Activated T-cell treated with anti-CD3 and anti-CD28 coated beads, Interleukin-2, amount 50 U/mL, for 72 hours (primary cell): ENCODE measurements around the gene UBTD2. TPM values are rescaled to one million over a fixed set of nuclear protein-coding genes. Genes with fewer than 3 reads are reported as not detected.

Experiments
- ATAC-seq, 2 donors: fragments of 150-1000 bp; cut with Tn5 transposase; replicated peaks in 1 of 2; 2 replicates each; pipeline ENCODE4 v1.10.0; 2021; ENCODE audit warnings: moderate library complexity in 2 of 2, mild to moderate bottlenecking in 1 of 2
- DNase-seq, 2 donors: peaks; one replicate each; pipeline ENCODE4 v3.0.0; 2021 to 2022; ENCODE audit warnings: mixed read lengths in 1 of 2
- H3K27ac Mint-ChIP-seq: one replicate; pipeline ENCODE4 v1.8.0; 2022; ENCODE audit warnings: mild to moderate bottlenecking, moderate library complexity, mixed read lengths
- H3K27me3 Mint-ChIP-seq: one replicate; pipeline ENCODE4 v1.8.0; 2022; ENCODE audit warnings: low read depth, mixed read lengths
- H3K36me3 Mint-ChIP-seq, 2 donors: one replicate each; pipeline ENCODE4 v1.8.0; 2022; ENCODE audit warnings: mixed read lengths in 2 of 2, mild to moderate bottlenecking in 1 of 2; ENCODE audit not compliant: insufficient read depth in 2 of 2
- H3K4me1 Mint-ChIP-seq: one replicate; pipeline ENCODE4 v1.8.0; 2022; ENCODE audit warnings: low read depth, mixed read lengths
- H3K4me3 Mint-ChIP-seq, 2 donors: one replicate each; pipeline ENCODE4 v1.8.0; 2022; ENCODE audit warnings: mild to moderate bottlenecking in 2 of 2, mixed read lengths in 2 of 2, moderate library complexity in 2 of 2
- H3K9me3 Mint-ChIP-seq, 2 donors: one replicate each; pipeline ENCODE4 v1.8.0; 2022; ENCODE audit warnings: mixed read lengths in 2 of 2
- total RNA-seq, 2 donors: library from RNA; stranded (reverse); gene quantifications; one replicate each; pipeline ENCODE4 v1.2.3, GENCODE V29; 2022

UBTD2 gene
- total RNA-seq, 2 donors from 2014 or later: 6.5 to 7.2 TPM

DNA sequence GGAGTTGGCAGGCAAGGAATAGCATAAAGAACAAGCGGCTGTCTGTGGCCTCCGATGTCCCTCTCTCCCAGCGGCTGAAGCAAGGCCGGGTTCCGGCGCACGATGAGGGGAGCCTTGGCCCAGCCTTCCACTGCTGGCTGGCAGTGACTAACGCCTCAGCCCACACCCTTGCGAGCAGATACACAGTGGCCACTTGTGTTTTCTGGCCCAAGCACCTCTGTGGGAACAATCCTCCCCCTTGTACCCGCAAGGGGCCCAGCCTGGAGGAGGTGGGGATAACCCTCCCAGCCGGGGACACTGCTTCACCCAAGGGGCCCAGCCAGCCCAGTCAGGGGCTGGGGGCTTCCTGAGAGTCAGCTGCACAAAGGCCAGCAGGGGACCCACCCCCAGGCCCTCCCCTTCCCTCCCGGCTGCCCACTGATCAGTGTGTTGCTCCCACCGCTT lies 118.8 kb downstream of the UBTD2 start:
- Mint-ChIP-seq H3K36me3 (peaks cover 3 to 4% of the 10 kb centered on the region in 2 donors), H3K27ac (no peak overlapping the region), H3K4me1 (peaks cover 70% of the 10 kb centered on the region), H3K9me3 (no peaks in the 10 kb centered on the region), H3K27me3 (no peaks in the 10 kb centered on the region), H3K4me3 (no peak overlapping the region)
- ATAC-seq (no peak), DNase-seq (no peak)

DNA sequence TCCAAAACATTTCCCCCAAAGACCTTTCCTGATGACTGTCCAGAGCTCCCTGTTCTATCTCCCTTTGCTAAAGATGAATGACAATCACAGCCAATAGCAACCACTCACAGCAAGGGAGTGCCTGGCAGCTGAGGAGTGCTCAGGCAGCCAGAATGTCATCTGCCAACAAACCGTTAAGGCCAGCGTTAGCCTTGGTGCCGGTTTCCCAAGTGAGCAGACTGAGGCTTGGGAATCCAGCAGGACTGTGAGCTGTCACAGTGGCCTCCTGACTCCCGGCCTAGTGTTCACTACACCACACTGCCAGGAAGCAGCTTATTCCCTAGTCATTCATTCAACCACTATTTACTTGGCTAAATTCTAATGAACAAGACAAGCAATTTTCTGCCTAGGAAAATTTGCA lies 120.2 kb downstream of the UBTD2 start:
- peaks cover 66% of the 10 kb centered on the region for H3K4me1 Mint-ChIP-seq
- no peaks in the 10 kb centered on the region for H3K9me3 Mint-ChIP-seq
- DNase-seq (no peak), ATAC-seq (no peak)
- H3K27me3 Mint-ChIP-seq: no peaks in the 10 kb centered on the region
- no peak overlapping the region for H3K4me3 Mint-ChIP-seq
- peak overlapping the region; percentile 55 for H3K27ac Mint-ChIP-seq
- peaks cover 4 to 8% of the 10 kb centered on the region in 2 donors for H3K36me3 Mint-ChIP-seq

GRCh38 chr5:172162987-172163343 lies 120.6 kb downstream of the UBTD2 start:
- H3K4me1 Mint-ChIP-seq: peaks cover 62% of the 10 kb centered on the region
- peak overlapping the region; percentile 55 for H3K27ac Mint-ChIP-seq
- no peaks in the 10 kb centered on the region for H3K9me3 Mint-ChIP-seq
- no peaks in the 10 kb centered on the region for H3K27me3 Mint-ChIP-seq
- no peak for DNase-seq
- no peak for ATAC-seq
- H3K4me3 Mint-ChIP-seq: no peak overlapping the region
- peaks cover 4 to 8% of the 10 kb centered on the region in 2 donors for H3K36me3 Mint-ChIP-seq

- ATAC-seq: no peak
- no peaks in the 10 kb centered on the region for H3K27me3 Mint-ChIP-seq
- H3K36me3 Mint-ChIP-seq: peaks cover 4 to 8% of the 10 kb centered on the region in 2 donors
- H3K4me1 Mint-ChIP-seq: peaks cover 57% of the 10 kb centered on the region
- H3K4me3 Mint-ChIP-seq: no peak overlapping the region
- H3K9me3 Mint-ChIP-seq: no peaks in the 10 kb centered on the region
- H3K27ac Mint-ChIP-seq: peak overlapping the region; percentile 63
- no peak for DNase-seq
These were observed 121.1 kb downstream of the UBTD2 start for GRCh38 chr5:172162323-172162986.

DNA sequence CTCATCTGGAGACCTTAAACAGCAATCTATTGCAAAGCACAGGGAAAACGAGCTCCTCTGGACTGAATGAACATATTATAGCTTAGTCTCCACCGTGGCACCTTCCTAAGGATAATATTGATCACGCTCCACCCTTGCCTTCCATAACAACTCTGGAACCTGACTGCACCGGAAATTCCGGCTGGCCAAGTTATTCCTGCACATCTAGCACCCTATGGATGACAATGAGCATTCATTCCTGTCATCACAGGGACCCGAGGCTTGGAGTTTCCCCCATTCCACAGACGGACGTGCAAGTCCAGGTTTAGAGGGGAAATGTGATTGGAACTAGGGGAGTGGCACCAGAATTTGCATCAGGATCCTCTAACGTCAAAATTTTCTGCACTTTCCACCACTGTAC lies 123.1 kb downstream of the UBTD2 start:
- Mint-ChIP-seq H3K9me3 (no peaks in the 10 kb centered on the region), H3K27me3 (no peaks in the 10 kb centered on the region), H3K27ac (peak overlapping the region; percentile 25), H3K4me1 (peaks cover 63% of the 10 kb centered on the region), H3K36me3 (peaks cover 6 to 11% of the 10 kb centered on the region in 2 donors), H3K4me3 (no peak overlapping the region)
- ATAC-seq (no peak), DNase-seq (no peak)

Other genes starting within 250 kb of the UBTD2 start
- 100 to 1,000 TPM; 126 to 134 TPM for gene STK10, start 95.5 kb downstream of the UBTD2 start, total RNA-seq
- not detected for gene EFCAB9, start 89.6 kb downstream of the UBTD2 start, total RNA-seq
- 1 to 10 TPM in 1 of 2 donors, under 1 TPM in 1; 0.49 to 1.3 TPM for gene SH3PXD2B, start 170.8 kb upstream of the UBTD2 start, total RNA-seq